Activated B cell treated with CpG ODN at 0.5 μM for 24 hours (primary cell): ENCODE measurements around the gene IGSF21. TPM values are rescaled to one million over a fixed set of nuclear protein-coding genes. Genes with fewer than 3 reads are reported as not detected.

Source experiments
- ATAC-seq: fragments of 200-7000 bp; cut with Tn5 transposase; one replicate; pipeline ENCODE4 v1.10.0; 2021; ENCODE audit warnings: low read depth, mild to moderate bottlenecking, moderate library complexity
- CTCF ChIA-PET: fragments of 350-600 bp; sonication (Branson Sonifier 250); formaldehyde crosslinking; loops from one replicate; lab custom pipeline; 2021; ENCODE audit warnings: antibody characterized with exemption; lab: Charles Lee
- POLR2A ChIA-PET: fragments of 350-600 bp; sonication (Branson Sonifier 250); formaldehyde crosslinking; loops from one replicate; lab custom pipeline; 2021; ENCODE audit warnings: antibody characterized with exemption; lab: Charles Lee
- DNase-seq: peaks from one replicate; pipeline ENCODE4 v3.0.0; 2022
- H3K27ac Mint-ChIP-seq: one replicate; pipeline ENCODE4 v1.8.0; 2020; ENCODE audit warnings: mixed read lengths
- H3K27me3 Mint-ChIP-seq: one replicate; pipeline ENCODE4 v1.8.0; 2021; ENCODE audit warnings: mixed read lengths
- H3K36me3 Mint-ChIP-seq: one replicate; pipeline ENCODE4 v1.8.0; 2021; ENCODE audit warnings: low read depth, mixed read lengths
- H3K4me1 Mint-ChIP-seq: one replicate; pipeline ENCODE4 v1.8.0; 2021; ENCODE audit warnings: mixed read lengths
- H3K4me3 Mint-ChIP-seq: one replicate; pipeline ENCODE4 v1.8.0; 2020; ENCODE audit warnings: mild to moderate bottlenecking, mixed read lengths
- H3K9me3 Mint-ChIP-seq: one replicate; pipeline ENCODE4 v1.8.0; 2020; ENCODE audit warnings: mixed read lengths
- intact Hi-C: fragments of 100-400 bp; cut with micrococcal nuclease; formaldehyde crosslinking; loops from one replicate; pipeline ENCODE4 v1.15.1; 2024
- total RNA-seq: library from RNA; stranded (reverse); gene quantifications from 2 replicates; pipeline ENCODE4 v1.2.3, GENCODE V29; 2022
- TF ChIP-seq, protein P1 (sequence below): fragments of 200-600 bp; IDR thresholded peaks from one replicate; pipeline ENCODE4 v1.8.0; 2022; ENCODE audit warnings: antibody characterized with exemption, mild to moderate bottlenecking

IGSF21 gene
- total RNA-seq, 1 donor from 2014 or later: not detected

GRCh38 chr1:18404460-18404859 lies 296.9 kb downstream of the IGSF21 start:
- TF ChIP-seq, protein P1, sequence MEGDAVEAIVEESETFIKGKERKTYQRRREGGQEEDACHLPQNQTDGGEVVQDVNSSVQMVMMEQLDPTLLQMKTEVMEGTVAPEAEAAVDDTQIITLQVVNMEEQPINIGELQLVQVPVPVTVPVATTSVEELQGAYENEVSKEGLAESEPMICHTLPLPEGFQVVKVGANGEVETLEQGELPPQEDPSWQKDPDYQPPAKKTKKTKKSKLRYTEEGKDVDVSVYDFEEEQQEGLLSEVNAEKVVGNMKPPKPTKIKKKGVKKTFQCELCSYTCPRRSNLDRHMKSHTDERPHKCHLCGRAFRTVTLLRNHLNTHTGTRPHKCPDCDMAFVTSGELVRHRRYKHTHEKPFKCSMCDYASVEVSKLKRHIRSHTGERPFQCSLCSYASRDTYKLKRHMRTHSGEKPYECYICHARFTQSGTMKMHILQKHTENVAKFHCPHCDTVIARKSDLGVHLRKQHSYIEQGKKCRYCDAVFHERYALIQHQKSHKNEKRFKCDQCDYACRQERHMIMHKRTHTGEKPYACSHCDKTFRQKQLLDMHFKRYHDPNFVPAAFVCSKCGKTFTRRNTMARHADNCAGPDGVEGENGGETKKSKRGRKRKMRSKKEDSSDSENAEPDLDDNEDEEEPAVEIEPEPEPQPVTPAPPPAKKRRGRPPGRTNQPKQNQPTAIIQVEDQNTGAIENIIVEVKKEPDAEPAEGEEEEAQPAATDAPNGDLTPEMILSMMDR: no peak
- no peaks in the 10 kb centered on the region for H3K36me3 Mint-ChIP-seq
- intact Hi-C loops: no loop called here

GRCh38 chr1:18407166-18408045 lies 299.8 kb downstream of the IGSF21 start:
- TF ChIP-seq, protein P1: no peak
- ATAC-seq (no peak), DNase-seq (no peak)
- ChIA-PET POLR2A (no interaction called here), CTCF (no interaction called here)
- no peaks in the 10 kb centered on the region for H3K36me3 Mint-ChIP-seq
- H3K9me3 Mint-ChIP-seq: peaks cover 9% of the 10 kb centered on the region
- no peak overlapping the region for H3K27ac Mint-ChIP-seq
- intact Hi-C loops: no loop called here
- H3K27me3 Mint-ChIP-seq: peaks cover 1% of the 10 kb centered on the region
- no peak overlapping the region for H3K4me3 Mint-ChIP-seq
- H3K4me1 Mint-ChIP-seq: no peaks in the 10 kb centered on the region

More at GRCh38 chr1:18404460-18404859, 296.9 kb downstream of the IGSF21 start:
- ATAC-seq (no peak), DNase-seq (no peak)
- no peaks in the 10 kb centered on the region for H3K9me3 Mint-ChIP-seq
- peaks cover 8% of the 10 kb centered on the region for H3K27me3 Mint-ChIP-seq
- H3K4me3 Mint-ChIP-seq: no peak overlapping the region
- H3K27ac Mint-ChIP-seq: no peak overlapping the region
- CTCF ChIA-PET: no interaction called here
- POLR2A ChIA-PET: no interaction called here
- no peaks in the 10 kb centered on the region for H3K4me1 Mint-ChIP-seq

DNA sequence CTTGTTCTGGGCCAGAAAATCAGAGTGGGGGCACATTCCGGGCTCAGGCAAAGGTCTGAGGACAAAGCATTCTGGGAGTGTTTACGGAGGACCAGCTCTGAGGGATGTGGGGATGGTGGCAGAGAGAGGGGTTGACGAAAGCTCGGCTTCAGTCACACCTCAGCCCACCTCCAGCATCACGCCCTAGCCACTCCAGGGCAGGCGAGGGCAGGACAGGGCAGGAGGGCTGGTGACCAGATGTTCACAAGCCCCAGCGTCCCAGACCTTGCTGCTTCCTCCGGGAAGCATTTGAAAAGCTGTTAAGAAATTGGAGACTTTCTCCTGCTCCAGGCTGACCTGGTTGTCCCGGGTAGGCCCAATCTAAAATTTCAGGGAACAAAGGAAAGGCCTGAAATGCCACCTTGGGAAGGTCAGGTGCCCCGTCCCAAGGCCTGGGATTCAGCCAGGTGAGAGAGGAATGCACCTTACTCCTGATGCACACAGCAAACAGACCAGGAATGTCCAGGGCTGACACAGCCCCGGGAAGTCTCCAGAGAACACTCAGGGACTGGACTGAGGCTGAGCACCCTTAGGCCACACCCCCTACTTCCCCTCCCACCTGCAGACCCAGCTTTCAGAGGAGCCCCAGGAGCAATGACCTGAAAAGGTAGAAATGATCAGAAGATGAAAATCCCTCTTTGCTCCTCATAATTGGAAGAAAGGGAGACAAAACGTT lies 301.2 kb downstream of the IGSF21 start:
- DNase-seq: no peak
- Mint-ChIP-seq H3K9me3 (peaks cover 16% of the 10 kb centered on the region), H3K36me3 (no peaks in the 10 kb centered on the region), H3K4me1 (no peaks in the 10 kb centered on the region), H3K27ac (no peak overlapping the region), H3K4me3 (no peak overlapping the region), H3K27me3 (peaks cover 3% of the 10 kb centered on the region)
- CTCF ChIA-PET: no interaction called here
- POLR2A ChIA-PET: no interaction called here
- intact Hi-C loops: no loop called here
- TF ChIP-seq, protein P1: no peak
- ATAC-seq: no peak

DNA sequence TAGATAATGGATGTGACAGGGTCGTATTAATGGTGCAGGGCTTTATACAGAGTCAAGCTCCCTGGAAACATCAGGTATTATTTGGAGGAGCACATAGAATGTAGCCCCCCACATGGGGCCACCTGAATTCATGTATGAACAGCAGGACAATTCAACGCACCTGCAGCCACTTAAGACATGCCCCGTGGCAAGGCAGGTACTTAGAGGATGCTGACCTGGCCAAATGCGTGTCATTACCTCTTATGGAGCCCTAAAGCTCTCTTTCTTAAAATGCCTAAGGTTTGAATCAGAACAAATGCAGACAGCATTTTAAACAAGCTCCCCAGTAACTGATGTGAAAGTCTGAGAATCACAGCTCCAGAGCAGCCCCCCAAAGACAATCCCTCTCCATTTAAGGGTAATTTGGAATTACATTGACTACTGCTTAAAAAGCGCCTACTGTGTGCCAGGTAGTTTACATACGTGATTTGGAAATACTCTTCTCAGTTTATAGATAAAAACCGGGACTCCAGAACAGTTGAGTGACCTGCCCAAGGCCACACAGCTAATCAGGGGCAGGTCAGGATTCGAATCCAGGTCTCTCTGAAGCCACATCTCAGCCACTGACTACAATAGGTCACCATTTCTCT lies 302.1 kb downstream of the IGSF21 start:
- peaks cover 9% of the 10 kb centered on the region for H3K27me3 Mint-ChIP-seq
- H3K9me3 Mint-ChIP-seq: peaks cover 16% of the 10 kb centered on the region
- ChIA-PET CTCF (no interaction called here), POLR2A (no interaction called here)
- no peaks in the 10 kb centered on the region for H3K36me3 Mint-ChIP-seq
- no peaks in the 10 kb centered on the region for H3K4me1 Mint-ChIP-seq
- intact Hi-C loops: no loop called here
- no peak overlapping the region for H3K4me3 Mint-ChIP-seq
- DNase-seq (no peak), ATAC-seq (no peak)
- no peak overlapping the region for H3K27ac Mint-ChIP-seq
- TF ChIP-seq, protein P1: no peak

DNA sequence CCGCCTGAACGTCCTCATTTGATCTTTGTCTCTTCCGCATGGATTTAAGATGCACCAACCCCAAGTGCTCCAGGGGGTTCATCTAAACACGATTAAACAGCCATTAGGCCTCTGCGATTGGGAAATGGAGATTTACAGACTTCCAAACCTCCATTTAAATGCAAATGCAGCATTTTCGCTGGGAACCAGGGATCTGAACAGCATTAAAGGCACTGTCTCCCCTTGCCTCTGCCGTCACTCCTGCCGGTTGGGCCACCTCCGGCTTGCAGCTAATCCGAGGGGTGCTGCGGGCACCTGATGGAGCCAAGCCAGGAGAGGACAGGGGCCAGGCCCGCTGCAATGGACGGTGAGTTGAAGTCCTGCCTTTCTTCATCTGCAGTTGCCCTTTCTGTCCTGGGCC lies 302.8 kb downstream of the IGSF21 start:
- POLR2A ChIA-PET: no interaction called here
- H3K27ac Mint-ChIP-seq: no peak overlapping the region
- ATAC-seq: no peak
- H3K4me1 Mint-ChIP-seq: no peaks in the 10 kb centered on the region
- CTCF ChIA-PET: no interaction called here
- no peaks in the 10 kb centered on the region for H3K36me3 Mint-ChIP-seq
- TF ChIP-seq, protein P1: no peak
- H3K27me3 Mint-ChIP-seq: peaks cover 9% of the 10 kb centered on the region
- no peak overlapping the region for H3K4me3 Mint-ChIP-seq
- intact Hi-C loops: no loop called here
- H3K9me3 Mint-ChIP-seq: peaks cover 16% of the 10 kb centered on the region
- no peak for DNase-seq
